ENCODE measurements around the gene TSPAN15. TPM values are rescaled to one million over a fixed set of nuclear protein-coding genes. Genes with fewer than 3 reads are reported as not detected.

The TSPAN15 gene
- polyA plus RNA-seq, 6 donors from 2014 or later = 0.16 TPM; not detected in 5

DNA sequence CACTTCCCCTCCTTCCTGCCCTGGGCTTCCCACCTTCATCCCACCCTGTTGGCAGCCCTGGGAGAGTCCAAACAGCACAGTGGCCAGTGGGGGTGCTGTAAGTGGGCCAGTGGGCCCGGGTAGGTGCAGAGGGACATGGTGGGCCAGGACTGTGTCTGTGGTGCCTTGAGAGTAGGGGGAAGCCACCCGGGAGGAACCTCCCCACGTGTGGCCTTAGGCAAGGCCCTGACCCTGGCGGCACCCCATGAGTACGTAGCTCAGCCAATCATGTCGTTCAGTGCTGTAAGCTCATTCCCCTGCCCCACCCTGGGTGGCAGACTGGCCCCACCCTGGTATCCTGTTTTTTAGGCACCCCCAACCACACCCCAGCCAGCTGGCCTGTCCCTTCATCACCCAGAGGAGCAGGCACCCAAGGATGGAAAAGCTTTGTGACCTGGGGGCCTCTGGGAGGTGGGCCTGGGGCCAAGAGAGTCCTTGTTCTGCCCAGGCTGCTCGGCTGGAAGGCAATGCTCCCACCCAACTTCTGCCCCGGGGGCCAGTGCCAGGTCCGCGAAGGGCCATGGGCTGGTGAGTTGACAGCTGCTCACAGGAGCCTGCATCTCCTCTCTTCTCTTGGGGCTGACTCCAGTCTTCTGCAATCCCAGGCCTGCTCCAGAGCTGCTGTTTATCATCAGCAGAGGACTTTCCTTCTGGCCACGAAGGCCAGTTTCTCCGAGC lies 41.6 kb downstream of the TSPAN15 start:
- H3K9me3 Mint-ChIP-seq = peaks cover 5 to 24% (median 11%) of the 10 kb centered on the region in 7 donors
- no peak overlapping the region for H3K4me3 Mint-ChIP-seq
- H3K27ac Mint-ChIP-seq = no peak overlapping the region
- no peak for ATAC-seq (ENCODE audit: low read depth in 2 of 2)
- DNase-seq = no peak
- H3K36me3 Mint-ChIP-seq = peaks cover 5 to 9% of the 10 kb centered on the region in 2 donors
- peaks cover 0 to 6% (median 0%) of the 10 kb centered on the region in 3 donors for H3K27me3 Mint-ChIP-seq
- H3K4me1 Mint-ChIP-seq = peaks cover 0 to 3% (median 0%) of the 10 kb centered on the region in 3 donors

DNA sequence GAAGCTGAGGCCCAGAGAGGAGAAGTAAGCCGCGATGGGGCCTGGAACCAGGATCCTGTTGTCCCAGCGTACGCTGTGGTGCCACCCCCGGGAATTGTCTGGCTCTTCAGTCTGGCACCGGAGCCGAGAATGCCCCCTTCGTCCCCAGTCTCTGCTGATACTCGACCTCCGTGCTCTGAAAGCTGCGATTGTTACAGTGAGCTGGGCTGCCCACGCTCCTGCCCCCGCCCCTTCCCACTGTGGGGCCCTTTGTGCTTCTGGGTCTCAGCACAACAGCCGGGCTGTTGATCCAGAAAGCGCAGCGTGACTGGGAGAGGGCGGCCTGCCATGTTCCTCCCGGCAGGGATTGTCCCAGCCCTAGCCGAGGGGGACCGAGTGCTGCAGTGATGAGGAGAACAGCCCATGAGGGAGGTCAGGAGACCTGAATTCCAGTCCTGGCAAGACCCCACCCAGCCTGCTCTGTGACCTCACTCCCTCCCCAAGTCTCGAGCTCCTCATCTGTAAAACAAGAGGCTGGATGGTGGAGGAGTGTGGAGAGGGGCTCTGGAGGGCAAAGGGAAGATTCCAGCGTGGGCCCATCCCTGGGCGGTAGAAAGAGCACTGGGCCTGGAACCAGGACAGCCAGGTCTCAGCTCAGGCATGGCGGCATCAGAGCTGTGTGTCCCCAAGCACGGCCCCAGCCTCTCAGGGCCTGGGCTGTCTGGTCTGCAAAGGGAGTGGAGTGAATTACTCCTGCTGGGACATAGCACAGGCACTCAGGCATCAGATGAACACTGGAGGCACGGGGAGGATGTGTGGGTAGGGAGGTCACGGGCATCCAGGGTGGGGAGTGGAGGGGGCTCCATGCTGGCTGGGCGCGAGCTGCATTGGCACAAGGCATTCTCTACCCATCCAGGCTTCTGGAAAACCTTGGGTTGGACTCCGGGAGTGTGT lies 43.6 kb downstream of the TSPAN15 start:
- no peak for ATAC-seq (ENCODE audit: low read depth in 2 of 2)
- peaks cover 0 to 5% (median 0%) of the 10 kb centered on the region in 7 donors for H3K9me3 Mint-ChIP-seq
- H3K4me3 Mint-ChIP-seq = no peak overlapping the region
- H3K36me3 Mint-ChIP-seq = no peaks in the 10 kb centered on the region
- peaks cover 0 to 19% (median 0%) of the 10 kb centered on the region in 3 donors for H3K27me3 Mint-ChIP-seq
- no peak for DNase-seq
- H3K27ac Mint-ChIP-seq = peak overlapping the region in 1 of 6 donors; percentile 77
- peaks cover 0 to 3% (median 0%) of the 10 kb centered on the region in 3 donors for H3K4me1 Mint-ChIP-seq

DNA sequence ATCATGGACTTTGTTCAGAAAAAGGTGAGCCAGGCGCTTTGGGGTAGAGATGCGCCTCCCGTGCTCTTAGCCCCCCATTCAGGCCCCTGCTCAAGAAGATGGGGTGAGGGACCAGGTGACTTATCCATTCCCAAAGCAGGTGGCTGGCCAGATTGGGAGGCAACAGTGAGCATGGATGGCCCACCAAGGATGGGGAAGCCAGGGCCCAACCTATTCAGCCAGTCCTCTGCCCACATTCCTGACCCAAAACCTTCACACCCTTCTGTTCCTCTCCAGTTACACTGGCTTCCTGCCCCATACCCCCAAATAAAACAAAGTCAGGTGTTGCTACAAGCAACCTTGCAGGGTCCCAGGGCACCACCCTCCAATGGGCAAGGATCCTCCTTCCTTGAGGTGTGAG lies 44.4 kb downstream of the TSPAN15 start:
- Mint-ChIP-seq H3K4me1 (peaks cover 0 to 3% (median 0%) of the 10 kb centered on the region in 3 donors), H3K27me3 (peaks cover 0 to 19% (median 0%) of the 10 kb centered on the region in 3 donors), H3K9me3 (peaks cover 0 to 2% (median 0%) of the 10 kb centered on the region in 7 donors), H3K36me3 (no peaks in the 10 kb centered on the region), H3K4me3 (no peak overlapping the region), H3K27ac (no peak overlapping the region)
- DNase-seq = no peak
- ATAC-seq (ENCODE audit: low read depth in 2 of 2) = no peak

DNA sequence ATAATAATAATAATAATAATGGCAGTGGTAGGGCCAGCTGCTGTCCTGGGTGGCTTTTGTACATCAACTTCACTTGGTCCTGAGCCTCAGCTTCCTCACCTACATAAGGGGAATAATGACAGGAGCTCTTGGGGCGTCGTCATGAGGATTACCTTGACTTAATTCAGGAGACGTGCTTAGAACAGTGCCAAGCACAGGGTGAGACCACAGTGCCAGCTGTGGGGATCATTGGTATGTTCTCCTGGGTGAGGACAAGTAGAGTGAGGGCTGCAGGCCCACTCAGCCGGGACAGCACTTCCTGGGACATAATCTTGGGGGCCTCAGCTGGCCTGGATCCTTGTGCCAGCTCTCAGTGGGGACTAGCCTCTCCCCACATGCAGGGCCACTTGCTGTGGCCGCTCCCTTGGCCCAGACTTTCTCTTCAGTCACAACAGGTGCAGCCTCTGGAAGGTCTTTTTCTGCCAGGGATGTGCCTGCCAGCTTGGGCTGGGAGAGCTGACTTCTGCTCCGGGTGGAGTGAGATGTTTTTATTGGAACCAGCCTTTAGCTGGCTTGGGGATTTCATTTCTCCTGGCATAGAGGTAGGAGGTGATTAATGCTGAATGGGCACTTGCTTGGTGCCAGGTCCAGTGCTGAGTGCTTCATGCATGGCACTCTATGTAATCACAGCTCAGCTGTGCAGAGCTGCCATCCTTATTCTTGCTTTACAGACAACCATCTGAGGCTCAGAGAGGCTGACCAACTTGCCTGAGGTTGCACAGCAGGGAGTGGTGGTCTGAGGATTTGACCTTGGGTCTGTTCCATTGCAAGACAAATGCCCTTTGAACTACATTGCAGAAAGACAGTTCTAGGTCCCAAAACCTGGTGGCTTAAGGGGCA lies 45.3 kb downstream of the TSPAN15 start:
- peaks cover 0 to 19% (median 0%) of the 10 kb centered on the region in 3 donors for H3K27me3 Mint-ChIP-seq
- H3K36me3 Mint-ChIP-seq = no peaks in the 10 kb centered on the region
- ATAC-seq (ENCODE audit: low read depth in 2 of 2) (no peak), DNase-seq (no peak)
- peaks cover 0 to 3% (median 0%) of the 10 kb centered on the region in 3 donors for H3K4me1 Mint-ChIP-seq
- H3K9me3 Mint-ChIP-seq = no peaks in the 10 kb centered on the region
- no peak overlapping the region for H3K27ac Mint-ChIP-seq
- no peak overlapping the region for H3K4me3 Mint-ChIP-seq

DNA sequence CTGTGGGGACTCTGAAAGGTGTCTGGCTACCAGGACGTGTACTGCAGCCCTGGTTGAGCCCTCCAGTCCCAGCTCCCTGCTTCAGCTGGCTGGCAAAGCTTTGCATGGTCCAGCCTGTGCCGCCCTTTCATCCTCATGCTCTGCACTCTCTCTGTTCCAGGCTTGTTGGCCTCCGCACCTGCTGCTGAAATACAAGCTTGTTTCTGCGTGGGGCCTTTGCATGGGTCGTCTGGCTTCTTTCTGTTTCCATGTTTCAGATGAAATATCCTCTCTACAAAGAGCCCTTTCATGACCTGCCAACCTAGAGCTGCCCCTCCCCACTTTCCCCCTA lies 45.9 kb downstream of the TSPAN15 start:
- Mint-ChIP-seq H3K36me3 (no peaks in the 10 kb centered on the region), H3K27ac (no peak overlapping the region), H3K4me1 (no peaks in the 10 kb centered on the region), H3K4me3 (no peak overlapping the region), H3K9me3 (no peaks in the 10 kb centered on the region), H3K27me3 (peaks cover 0 to 19% (median 0%) of the 10 kb centered on the region in 3 donors)
- DNase-seq (no peak), ATAC-seq (ENCODE audit: low read depth in 2 of 2) (no peak)

DNA sequence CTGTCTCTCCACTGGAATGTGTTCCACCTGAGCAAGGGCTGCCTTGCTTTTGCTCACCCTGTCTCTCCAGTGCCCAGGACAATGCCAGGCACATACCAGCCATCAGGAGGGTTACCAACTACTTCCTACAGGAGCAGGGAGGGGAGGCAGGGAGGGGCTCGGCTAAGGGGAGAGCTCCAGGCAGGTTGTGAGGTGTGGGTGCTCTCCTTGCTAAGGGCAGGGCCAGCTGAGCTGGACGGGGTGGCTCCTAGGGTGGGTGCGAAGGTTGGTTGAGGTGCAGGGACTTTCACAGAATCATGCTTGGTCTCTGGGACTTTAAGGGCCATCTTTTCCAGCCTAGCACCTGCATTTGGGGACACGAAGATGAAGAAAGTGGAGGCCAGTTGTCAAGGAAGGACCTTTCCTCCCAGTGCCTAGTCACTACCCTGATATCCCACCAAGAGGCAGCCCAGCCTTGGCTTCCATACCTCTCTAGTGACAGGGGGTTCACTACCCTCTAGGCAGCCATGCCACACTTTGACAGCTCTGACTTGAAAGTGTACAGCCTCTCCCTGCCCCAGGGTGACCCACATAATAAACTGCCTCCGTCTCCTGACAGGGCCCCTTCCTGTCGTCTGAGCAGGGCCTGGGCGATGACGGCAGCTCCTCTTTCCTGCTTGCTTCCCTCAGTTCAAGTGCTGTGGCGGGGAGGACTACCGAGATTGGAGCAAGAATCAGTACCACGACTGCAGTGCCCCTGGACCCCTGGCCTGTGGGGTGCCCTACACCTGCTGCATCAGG lies 46.5 kb downstream of the TSPAN15 start:
- Mint-ChIP-seq H3K27me3 (peaks cover 0 to 19% (median 0%) of the 10 kb centered on the region in 3 donors), H3K27ac (no peak overlapping the region), H3K36me3 (no peaks in the 10 kb centered on the region), H3K4me1 (no peaks in the 10 kb centered on the region), H3K4me3 (no peak overlapping the region), H3K9me3 (no peaks in the 10 kb centered on the region)
- no peak for ATAC-seq (ENCODE audit: low read depth in 2 of 2)
- DNase-seq = no peak

DNA sequence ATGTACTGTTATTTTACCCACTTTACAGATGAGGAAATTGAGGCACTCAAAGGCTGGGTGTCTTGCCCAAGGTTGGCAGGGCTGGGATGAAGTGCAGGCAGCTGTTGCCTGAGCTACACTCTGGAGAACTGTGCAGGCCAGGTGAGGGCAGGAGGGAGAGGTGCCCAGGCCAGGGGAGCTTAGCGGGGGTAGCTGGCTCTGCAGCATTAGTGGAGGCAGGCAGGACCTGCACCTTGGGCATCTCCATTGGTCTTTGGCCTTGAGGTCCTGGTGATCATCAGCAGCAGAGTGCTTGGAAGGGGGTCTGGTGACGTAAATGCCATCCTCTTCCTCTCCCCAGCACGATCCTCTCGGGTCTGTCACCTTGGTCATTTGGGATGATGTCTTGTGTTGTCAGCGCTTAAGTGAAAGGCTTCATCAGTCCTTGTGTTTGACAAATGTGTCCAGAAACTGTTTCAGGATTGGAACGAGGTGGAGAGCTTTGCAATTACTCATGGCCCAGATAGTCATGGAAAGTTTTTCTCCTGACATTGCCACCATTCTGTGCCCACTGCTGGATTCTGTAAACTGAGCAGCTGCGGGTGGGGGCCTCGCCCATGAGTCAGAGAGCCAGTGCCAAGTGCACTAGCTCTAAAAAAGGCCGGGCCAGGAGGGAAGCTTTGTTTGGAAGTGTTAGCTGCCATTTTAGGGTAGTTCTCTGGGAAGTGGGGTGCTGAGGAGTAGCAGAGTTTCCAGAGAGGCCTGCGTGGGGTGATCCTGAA lies 47.6 kb downstream of the TSPAN15 start:
- no peak overlapping the region for H3K4me3 Mint-ChIP-seq
- no peaks in the 10 kb centered on the region for H3K36me3 Mint-ChIP-seq
- H3K4me1 Mint-ChIP-seq = no peaks in the 10 kb centered on the region
- H3K27ac Mint-ChIP-seq = no peak overlapping the region
- H3K27me3 Mint-ChIP-seq = peaks cover 0 to 25% (median 0%) of the 10 kb centered on the region in 3 donors
- ATAC-seq (ENCODE audit: low read depth in 2 of 2) (no peak), DNase-seq (no peak)
- H3K9me3 Mint-ChIP-seq = no peaks in the 10 kb centered on the region

DNA sequence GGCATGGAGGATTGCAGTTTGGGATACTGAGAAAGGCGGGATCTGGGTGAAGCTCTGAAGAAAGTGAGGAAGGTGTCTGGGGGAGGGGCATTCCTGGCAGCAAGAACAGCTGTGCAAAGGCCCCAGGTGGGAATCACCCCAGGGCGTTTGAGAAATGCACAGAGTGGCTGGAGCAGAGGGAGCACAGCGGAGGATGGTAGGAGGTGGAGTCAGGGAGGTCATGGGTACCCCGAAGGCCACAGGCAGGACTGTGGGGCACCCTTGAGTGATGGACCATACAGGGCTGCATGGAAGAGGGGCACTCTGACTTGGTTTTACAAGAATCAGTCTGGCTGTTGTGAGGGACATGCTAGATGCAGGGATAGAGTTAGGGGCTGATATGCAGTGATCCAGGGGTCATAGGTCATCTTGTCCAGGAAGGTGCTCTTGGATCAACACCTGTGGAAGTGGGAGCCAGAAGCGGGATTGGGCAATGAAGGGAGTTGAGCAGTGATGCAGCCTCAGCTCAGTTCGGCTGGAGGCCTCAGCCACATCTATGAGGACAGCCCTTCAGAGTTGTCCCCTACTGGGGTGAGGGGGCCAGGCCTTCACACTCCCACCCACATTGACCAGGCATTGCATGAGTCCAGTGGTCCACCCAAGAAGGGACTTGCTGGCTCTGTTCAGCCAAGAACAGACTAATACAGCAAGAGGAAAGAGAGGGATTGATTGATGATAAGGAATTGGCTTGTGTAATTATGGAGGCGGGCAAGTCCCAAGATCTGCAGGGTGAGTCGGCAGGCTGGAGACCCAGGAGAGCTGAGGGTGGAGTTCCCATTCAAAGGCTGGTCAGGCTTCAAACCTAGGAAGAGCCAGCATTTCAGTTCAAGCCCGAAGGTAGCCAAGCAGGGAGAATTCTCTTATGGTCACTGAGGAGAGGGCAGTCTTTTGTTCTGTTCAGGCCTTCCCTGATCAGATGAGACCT lies 48.7 kb downstream of the TSPAN15 start:
- ATAC-seq (ENCODE audit: low read depth in 2 of 2) (no peak), DNase-seq (no peak)
- H3K4me1 Mint-ChIP-seq = no peaks in the 10 kb centered on the region
- H3K9me3 Mint-ChIP-seq = no peaks in the 10 kb centered on the region
- no peak overlapping the region for H3K4me3 Mint-ChIP-seq
- peaks cover 0 to 25% (median 0%) of the 10 kb centered on the region in 3 donors for H3K27me3 Mint-ChIP-seq
- peak overlapping the region in 1 of 6 donors; percentile 81 for H3K27ac Mint-ChIP-seq
- no peaks in the 10 kb centered on the region for H3K36me3 Mint-ChIP-seq

DNA sequence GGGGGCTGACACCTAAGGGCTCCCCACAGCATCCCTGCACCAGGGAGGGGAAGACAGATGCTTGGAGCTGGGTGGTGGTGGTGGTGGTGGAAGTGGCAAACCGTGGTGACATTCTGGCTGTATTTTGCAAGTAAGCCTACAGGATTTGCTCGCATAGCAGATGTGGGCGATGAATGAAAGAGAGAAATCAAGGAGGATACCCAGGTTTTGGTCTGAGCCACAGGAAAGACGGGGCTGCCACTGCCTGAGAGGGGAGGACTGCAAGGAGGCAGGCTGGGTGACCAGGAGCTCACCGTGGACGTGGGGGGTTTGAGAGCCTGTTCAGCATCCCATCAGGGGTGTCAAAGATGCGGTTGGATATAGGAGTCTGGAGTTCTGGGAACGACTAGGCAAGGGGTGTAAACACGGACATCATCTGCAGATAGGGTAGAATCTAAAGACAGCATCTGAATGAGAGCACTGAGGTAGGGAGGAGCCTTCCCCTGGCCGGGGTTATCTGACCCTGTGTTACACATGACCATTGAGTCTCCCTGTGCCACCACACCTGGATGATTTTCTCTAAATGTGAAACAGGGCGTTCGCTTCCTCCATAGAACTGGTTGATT lies 49.7 kb downstream of the TSPAN15 start:
- Mint-ChIP-seq H3K4me1 (no peaks in the 10 kb centered on the region), H3K27ac (peak overlapping the region in 1 of 6 donors; percentile 27), H3K27me3 (peaks cover 0 to 24% (median 3%) of the 10 kb centered on the region in 3 donors), H3K36me3 (no peaks in the 10 kb centered on the region), H3K9me3 (no peaks in the 10 kb centered on the region), H3K4me3 (no peak overlapping the region)
- DNase-seq (no peak), ATAC-seq (ENCODE audit: low read depth in 2 of 2) (no peak)

DNA sequence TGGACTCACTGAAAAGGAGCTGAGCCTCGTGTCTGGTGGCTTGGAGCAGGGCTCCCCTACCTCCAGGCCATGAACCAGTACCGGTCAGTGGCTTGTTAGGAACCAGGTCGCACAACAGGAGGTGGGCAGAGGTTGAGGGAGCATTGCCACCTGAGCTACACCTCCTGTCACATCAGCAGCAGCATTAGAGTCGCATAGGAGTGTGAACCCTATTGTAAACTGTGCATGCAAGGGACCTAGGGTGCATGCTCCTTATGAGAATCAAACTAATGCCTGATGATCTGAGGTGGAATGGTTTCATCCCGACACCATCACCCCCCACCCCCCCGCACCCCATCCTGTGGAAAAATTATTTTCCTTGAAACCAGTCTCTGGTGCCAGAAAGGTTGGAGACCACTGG lies 50.4 kb downstream of the TSPAN15 start:
- Mint-ChIP-seq H3K4me1 (no peaks in the 10 kb centered on the region), H3K9me3 (no peaks in the 10 kb centered on the region), H3K27ac (no peak overlapping the region), H3K36me3 (no peaks in the 10 kb centered on the region), H3K27me3 (peaks cover 4 to 29% (median 10%) of the 10 kb centered on the region in 3 donors), H3K4me3 (no peak overlapping the region)
- DNase-seq (no peak), ATAC-seq (ENCODE audit: low read depth in 2 of 2) (no peak)

DNA sequence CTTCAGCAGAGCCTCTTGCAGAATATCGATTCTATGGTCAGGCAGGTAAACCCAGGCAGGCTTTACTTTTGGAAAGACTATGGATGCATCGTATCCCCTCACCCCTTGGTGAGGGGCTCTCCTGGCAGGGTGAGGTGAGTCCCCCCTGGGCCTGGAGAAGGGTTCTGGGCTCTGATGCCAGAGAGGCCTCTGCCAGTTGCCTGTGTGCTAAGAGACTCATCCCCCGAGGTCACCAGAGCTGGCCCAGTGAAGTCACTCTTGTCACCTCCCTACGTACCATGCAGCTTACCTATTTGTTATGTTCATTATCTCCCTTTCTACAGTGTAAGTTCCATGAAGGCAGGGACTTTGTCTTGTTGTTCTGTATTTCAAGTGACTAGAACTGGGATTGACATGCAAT lies 51.3 kb downstream of the TSPAN15 start:
- ATAC-seq (ENCODE audit: low read depth in 2 of 2) = no peak
- H3K27me3 Mint-ChIP-seq = peaks cover 4 to 29% (median 10%) of the 10 kb centered on the region in 3 donors
- H3K4me3 Mint-ChIP-seq = no peak overlapping the region
- no peaks in the 10 kb centered on the region for H3K36me3 Mint-ChIP-seq
- no peak overlapping the region for H3K27ac Mint-ChIP-seq
- peaks cover 1 to 4% (median 3%) of the 10 kb centered on the region in 3 donors for H3K4me1 Mint-ChIP-seq
- no peaks in the 10 kb centered on the region for H3K9me3 Mint-ChIP-seq
- no peak for DNase-seq
